Endometrial microvascular endothelial cells (primary cell): ENCODE results near the gene STAG1. TPM values are rescaled to one million over a fixed set of nuclear protein-coding genes. Genes with fewer than 3 reads are reported as not detected.

Experiments used
- in situ Hi-C: cut with HindIII; loops from 2 replicates; pipeline ENCODE4 v1.10.0; 2017; ENCODE audit warnings: low sequenced_read_pairs, low pct_unique_long_range_greater_than_20kb; ENCODE audit errors: inconsistent ontology term
- total RNA-seq: library from RNA; depleted of rRNA; stranded (reverse); fragments of >200 nt; gene quantifications from one replicate; pipeline ENCODE4 v1.2.3, GENCODE V29; 2015; ENCODE audit errors: inconsistent ontology term

The STAG1 gene
- total RNA-seq, 1 donor from 2014 or later = 26.3 TPM

DNA sequence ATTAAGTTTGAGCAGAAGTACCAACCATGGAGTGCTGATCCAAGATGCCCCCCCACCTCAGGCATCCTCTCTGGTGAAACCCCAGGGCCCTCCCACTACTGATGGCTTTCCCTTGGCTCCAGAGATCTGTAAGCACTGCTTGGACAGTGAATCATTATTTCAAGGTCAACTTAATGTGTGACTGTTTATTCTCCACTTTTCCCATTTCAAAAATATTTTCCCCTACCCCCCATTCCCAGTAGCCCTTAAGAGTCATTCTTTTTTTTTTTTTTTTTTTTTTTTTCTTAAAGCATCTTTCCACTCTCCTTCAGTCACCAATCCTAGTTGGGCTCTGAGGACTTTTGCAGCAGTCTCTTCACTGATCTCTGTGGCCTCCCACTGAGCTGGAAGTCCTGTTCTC, 419.4 kb downstream of the STAG1 start:
- in situ Hi-C loops = no loop called here

DNA sequence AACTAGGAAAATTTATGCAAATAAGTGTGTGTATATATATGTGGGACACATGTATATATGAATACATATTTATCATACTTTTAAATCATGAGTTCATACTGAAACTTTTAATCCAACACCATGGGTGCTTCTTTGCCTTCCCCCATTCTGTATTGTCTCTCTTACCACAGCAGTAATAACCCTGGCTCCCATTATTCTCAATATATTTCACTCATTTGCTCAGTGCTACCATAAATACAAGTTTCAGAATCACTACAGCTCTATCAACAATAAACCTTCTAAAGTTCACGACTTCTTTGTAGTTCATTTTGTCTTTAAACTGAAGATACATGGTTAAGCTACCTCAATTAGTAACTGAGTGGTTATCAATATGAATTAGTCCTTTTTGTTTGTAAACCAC, 419.9 kb downstream of the STAG1 start:
- in situ Hi-C loops = no loop called here

DNA sequence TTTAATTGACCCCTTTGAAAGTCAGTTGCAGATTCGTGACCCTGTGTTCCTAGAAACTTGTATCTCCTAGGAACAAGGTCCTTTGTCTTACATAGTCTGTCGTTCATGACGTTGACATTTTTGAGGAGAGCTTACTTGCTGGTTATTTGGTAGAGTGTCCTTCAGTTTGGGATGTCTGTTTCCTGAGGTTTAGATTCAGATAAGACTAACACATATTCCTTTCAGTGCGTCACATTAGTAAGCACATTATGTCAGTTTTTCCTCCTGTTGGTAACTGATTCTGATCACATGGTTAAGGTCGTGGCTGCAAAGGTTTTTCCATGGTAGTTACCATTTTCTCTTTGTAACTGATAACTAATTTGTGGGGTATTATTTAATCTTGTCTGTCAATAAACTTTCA, 421.3 kb downstream of the STAG1 start:
- in situ Hi-C loops = no loop called here

DNA sequence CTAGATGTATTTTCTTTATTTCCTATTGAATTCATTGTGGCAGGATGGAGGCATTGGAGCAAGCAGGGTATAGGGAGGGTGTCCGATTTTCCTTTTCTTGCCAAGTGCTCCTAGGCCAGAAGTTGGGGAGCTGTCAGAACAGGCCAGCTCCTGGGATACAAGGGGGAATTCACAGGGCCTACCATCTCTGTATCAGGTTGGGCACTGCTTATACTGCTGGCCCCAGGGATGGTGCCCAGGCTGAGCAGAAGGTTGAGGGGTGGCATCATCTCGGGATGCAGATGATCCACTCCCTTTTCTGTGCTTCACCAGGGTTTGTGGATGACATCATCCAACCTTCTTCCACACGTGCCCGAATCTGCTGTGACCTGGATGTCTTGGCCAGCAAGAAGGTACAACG, 422.6 kb downstream of the STAG1 start:
- in situ Hi-C loops = no loop called here

DNA sequence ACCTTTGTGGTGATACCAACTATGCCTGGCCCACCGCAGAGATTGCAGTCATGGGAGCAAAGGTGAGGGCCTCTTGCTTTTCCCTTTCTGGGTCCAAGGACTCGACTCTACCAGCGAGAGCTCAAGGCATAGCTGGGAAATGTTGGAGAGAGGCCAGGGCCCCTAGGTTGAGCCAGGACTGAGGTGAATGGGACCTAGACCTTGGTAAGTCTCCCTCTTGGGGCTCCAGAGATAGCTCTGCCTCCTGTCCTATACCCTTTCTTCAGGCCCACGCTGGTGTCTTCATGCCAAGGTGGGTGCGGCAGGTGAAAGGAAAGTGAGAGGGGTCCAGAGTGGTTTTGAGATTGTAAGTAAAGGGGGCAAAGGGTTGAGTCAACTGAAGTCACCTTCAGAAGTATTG, 424.5 kb downstream of the STAG1 start:
- in situ Hi-C loops = no loop called here

DNA sequence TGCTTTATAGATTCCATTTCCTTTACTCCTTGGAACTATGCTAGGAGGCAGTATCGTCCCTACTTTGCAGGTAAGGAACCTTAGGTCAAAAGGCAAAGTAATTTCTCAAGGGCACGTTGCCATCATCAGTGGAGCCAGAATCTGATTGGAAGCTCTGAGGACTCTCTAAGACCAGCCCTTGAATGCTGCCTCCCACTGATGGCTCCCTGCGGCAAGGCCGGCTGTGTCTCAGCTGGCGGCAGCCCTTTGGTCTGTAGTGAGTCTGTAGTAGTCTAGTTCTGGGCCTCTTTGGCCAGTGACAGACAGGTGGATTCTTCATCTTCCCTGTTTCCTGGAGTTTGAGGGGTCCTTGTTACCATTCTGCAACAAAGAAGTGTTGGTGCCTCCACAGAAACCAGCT, 425.9 kb downstream of the STAG1 start:
- in situ Hi-C loops = no loop called here

DNA sequence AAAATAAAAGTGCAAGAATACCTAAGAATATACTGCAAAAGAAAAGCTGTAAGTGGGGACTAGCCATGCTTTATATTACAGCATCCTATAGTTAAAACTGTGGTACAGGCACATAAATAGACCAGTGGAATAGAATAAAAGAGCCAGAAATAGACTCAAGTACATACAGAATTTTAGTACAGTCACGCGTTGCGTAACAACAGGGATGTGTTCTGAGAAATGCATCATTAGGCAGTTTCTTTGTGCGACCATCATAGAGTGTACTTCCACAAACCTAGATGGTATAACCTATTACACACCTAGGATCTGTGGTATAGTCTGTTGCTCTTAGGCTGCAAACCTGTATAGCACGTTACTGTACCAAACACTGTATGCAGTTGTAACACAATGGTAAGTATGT, 440.2 kb downstream of the STAG1 start:
- in situ Hi-C loops = no loop called here

DNA sequence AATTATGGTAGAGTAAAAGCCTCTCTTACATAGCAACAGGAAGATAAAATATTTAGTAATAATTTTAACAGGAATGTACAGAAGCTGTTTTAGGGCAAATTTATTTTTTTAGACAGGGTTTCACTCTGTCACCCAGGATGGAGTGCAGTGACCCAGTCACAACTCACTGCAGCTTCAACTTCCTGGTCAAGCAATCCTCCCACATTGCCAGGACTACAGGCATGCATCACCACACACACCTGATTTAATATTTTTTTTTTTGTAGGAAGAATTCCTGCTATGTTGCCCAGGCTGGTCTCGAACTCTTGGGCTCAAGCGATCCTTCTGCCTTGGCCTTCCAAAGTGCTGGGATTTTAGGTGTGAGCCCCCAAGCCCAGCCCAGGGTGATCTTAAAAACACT, 440.9 kb downstream of the STAG1 start:
- in situ Hi-C loops = no loop called here

DNA sequence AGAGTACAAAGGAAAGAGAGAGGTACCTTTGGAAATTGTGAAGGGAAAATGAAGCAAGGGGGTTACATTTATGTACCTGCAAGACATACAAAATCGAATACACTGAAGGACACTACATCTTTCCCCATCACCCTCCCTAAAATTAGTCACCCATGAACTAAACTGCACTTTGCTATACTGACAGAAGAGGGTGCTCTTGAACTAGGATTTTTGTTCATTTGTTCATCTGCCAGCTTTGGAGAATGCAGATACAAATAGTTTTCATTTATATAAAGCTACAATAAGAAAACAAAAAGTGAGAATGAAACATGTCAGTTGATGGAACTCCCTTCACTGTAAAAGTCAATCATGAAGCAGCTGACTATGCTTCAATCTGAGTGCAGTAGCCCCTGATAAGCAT, 446.3 kb downstream of the STAG1 start:
- in situ Hi-C loops = no loop called here

DNA sequence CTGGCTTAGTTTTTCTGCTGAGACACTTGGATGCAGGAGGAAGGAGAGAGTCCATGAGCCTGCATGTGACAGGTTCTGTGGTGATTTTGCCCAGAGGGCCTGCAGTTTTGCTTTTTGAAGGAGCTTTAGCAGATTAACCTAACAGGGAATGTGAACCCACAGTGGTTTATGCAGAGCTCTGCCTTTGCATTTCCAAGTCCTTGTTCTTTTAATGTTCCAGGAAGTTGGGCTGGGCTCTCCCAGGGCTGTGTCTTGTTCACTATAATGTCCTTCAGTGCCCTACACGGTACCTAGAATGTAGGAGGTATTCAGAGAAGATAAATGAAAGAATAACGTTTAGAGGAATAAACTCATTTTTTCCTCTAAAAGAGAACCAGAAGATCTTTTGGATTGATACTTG, 451.7 kb downstream of the STAG1 start:
- in situ Hi-C loops = no loop called here

DNA sequence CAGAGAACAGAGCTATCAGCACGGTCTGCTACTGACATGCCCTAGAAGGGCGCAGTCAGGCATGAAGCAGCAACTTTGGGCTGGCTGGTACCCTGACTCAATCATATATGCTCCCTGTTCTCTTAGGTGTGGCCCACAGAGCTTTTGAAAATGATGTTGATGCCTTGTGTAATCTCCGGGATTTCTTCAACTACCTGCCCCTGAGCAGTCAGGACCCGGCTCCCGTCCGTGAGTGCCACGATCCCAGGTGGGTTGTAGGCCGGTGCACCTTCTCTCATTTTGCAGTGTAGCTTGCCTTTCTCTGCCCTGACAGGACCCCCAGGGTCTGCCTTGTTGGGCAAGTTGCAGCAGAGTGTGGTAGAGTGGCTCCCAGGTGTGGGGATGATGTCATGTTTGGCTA, 454.4 kb downstream of the STAG1 start:
- in situ Hi-C loops = no loop called here

DNA sequence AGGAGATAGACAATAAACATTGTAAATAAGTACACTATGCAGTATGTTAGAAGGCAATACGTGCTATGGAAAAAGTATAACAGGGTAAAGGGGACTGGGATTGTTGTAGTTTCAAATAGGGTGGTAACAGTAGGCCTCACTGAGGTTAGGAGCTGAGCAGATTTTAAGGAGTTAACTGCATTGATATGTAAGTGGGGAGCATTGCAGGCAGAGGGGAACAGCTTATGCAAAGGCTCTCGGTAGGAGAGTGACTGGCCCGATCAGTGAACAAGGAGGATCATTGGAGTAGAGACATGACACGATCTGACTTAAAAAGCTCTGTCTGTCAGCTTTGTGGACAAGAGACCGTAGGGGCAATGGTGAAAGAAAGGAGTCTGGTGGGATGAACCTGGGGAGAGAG, 455.2 kb downstream of the STAG1 start:
- in situ Hi-C loops = no loop called here

DNA sequence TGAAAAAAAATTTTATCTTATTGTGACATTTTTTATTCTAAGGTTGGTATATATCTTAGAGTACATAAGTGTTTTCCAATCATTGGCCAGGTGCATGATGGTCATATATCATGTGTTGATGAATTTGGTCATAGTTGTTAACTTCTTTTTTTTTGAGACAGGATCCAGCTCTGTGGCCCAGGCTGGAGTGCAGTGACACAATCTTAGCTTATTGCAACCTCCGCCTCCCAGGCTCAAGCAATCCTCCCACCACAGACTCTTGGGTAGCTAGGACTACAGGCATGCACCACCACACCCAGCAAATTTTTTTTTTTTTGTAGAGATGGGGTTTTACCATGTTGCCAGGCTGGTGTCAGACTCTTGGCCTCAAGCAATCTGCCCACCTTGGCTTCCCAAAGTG, 458.0 kb downstream of the STAG1 start:
- in situ Hi-C loops = no loop called here

DNA sequence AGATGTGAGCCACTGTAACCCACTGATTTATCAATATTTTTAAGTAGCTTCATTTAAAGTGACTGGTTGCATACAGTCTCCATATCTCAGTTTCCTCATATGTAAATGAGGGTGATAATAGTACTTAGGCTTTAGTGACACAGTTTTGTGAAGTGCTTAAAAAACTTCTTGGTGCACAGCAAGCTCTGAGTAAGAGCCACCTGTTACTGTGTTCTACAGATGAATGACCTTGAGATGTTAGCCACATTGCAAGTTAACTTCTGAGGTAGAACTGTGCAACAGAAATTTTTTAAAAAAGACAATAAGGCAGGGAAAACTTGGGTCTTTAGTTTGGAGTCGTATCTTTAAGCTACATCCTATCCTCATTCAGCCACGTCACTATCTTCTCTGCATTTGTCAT, 458.9 kb downstream of the STAG1 start:
- in situ Hi-C loops = no loop called here

DNA sequence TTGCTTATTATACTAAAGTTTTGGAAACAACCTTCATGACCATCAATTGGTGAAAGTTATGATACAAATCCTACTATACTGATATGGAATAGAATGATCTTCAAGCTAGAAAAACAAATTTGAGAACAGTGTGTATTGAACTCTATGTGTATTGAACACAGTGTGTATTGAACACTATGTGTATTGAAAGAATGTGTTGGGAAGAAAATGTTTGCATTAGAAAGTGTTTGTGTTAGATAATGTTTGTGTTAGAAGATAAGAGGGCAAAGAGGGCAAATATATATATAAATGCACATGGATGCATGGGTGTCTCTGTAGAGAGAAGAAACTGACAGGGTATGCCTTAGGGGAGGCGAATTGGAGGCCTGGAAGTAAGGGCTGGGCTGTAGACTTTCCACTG, 459.7 kb downstream of the STAG1 start:
- in situ Hi-C loops = no loop called here

DNA sequence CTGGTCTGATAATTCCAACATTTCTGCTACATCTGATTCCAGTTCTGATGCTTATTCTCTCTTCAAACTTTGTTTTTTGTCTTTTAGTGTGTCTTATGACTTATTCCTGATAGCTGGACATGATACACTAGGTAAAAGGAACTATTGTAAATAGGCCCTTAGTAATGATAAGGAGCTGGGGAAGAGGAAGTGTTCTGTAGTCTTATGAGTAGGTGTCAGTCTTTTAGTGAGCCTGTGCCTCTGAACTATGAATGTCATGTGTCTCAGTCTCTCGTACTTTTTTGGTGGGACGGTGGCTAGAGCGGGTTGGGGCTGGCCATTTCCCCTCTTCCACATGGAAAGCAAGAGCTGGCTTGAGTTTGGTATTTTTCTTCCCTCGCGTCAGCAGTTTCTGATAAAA, 460.9 kb downstream of the STAG1 start:
- in situ Hi-C loops = no loop called here

Other genes starting within 250 kb of the STAG1 start
- 18.2 TPM for gene SLC35G2, start 66.7 kb upstream of the STAG1 start, total RNA-seq
- 59.3 TPM for gene NCK1, start 109.8 kb upstream of the STAG1 start, total RNA-seq
- gene IL20RB, start 205.6 kb upstream of the STAG1 start, total RNA-seq = 0.74 TPM